HepG2 (cell line): ENCODE measurements around the gene FLT3LG. TPM values are rescaled to one million over a fixed set of nuclear protein-coding genes. Genes with fewer than 3 reads are reported as not detected.

Experiments used
- FOSL2 ChIP-seq: sonication (generic); formaldehyde crosslinking; IDR thresholded peaks from 2 replicates; pipeline ENCODE4 v1.4.0; 2020; ENCODE audit warnings: missing genetic modification reagents
- KMT2A ChIP-seq: sonication (generic); formaldehyde crosslinking; IDR thresholded peaks from 2 replicates; pipeline ENCODE4 v1.4.0; 2020; ENCODE audit warnings: missing genetic modification reagents
- MIXL1 ChIP-seq: IDR thresholded peaks from 2 replicates; pipeline ENCODE4 v1.6.1; 2016
- NCOR1 ChIP-seq: fragments of 200-600 bp; sonication (generic); IDR thresholded peaks from 2 replicates; pipeline ENCODE4 v1.7.0; 2017; ENCODE audit warnings: antibody characterized with exemption, low read length, borderline replicate concordance
- NFYC ChIP-seq: IDR thresholded peaks from 2 replicates; pipeline ENCODE4 v1.6.1; 2016; ENCODE audit warnings: missing genetic modification reagents, missing compliant biosample characterization
- PAXIP1 ChIP-seq: sonication (generic); formaldehyde crosslinking; conservative IDR thresholded peaks from 2 replicates; pipeline ENCODE4 v1.4.0; 2020; ENCODE audit warnings: mild to moderate bottlenecking, missing genetic modification reagents, moderate library complexity
- POLR2G ChIP-seq: fragments of 200-400 bp; formaldehyde crosslinking; IDR thresholded peaks from 2 replicates; pipeline ENCODE4 v1.6.1; 2018; ENCODE audit warnings: mild to moderate bottlenecking, low read depth, low read length, moderate library complexity
- ZNF362 ChIP-seq: sonication (generic); formaldehyde crosslinking; IDR thresholded peaks from 2 replicates; pipeline ENCODE4 v1.4.0; 2020; ENCODE audit warnings: missing genetic modification reagents, mild to moderate bottlenecking, borderline replicate concordance
- ZNF407 ChIP-seq: sonication (generic); formaldehyde crosslinking; IDR thresholded peaks from one replicate; pipeline ENCODE4 v1.5.1; 2020; ENCODE audit warnings: mild to moderate bottlenecking, missing genetic modification reagents; ENCODE audit errors: not compliant biosample characterization
- polyA plus RNA-seq, 8 experiments: library from polyadenylated mRNA; depleted of rRNA in 3 of 8; stranded (reverse) in 7 of 8; unstranded in 1 of 8; fragments of >200 nt; fragmentation: Illumina TruSeq in 4 of 8; extraction: Trizol in 4 of 8; gene quantifications; 2 replicates each; pipeline versions ENCODE4 v1.2.1 to v1.2.3, GENCODE V29; 2011 to 2016; ENCODE audit warnings: low read depth in 4 of 8, missing spikeins in 1 of 8, mixed read lengths in 1 of 8; ENCODE audit not compliant: insufficient read depth in 1 of 8
- total RNA-seq, 5 experiments: library from RNA; depleted of rRNA; stranded (reverse); fragments of >200 nt; fragmentation: Illumina TruSeq; extraction: Trizol; gene quantifications; 2 replicates each; pipeline ENCODE4 v1.2.3, GENCODE V29; 2016; ENCODE audit warnings: low read depth in 1 of 5
- TF ChIP-seq, protein P1 (sequence below): sonication (generic); formaldehyde crosslinking; IDR thresholded peaks from 2 replicates; pipeline ENCODE4 v1.4.0; 2020; ENCODE audit warnings: mild to moderate bottlenecking, missing genetic modification reagents
- TF ChIP-seq, protein P2 (sequence below): IDR thresholded peaks from 2 replicates; pipeline ENCODE4 v1.6.1; 2016

FLT3LG gene
- total and polyA plus RNA-seq, 2 of the 13 experiments (the other 11 are each of a cell fraction or from before 2014, with no cell fraction given): 1.5 to 2.6 TPM

GRCh38 chr19:49451430-49452181, 22.4 kb upstream of the FLT3LG start, which contains the start of gene PIH1D1 (continued):
- TF ChIP-seq, protein P1, sequence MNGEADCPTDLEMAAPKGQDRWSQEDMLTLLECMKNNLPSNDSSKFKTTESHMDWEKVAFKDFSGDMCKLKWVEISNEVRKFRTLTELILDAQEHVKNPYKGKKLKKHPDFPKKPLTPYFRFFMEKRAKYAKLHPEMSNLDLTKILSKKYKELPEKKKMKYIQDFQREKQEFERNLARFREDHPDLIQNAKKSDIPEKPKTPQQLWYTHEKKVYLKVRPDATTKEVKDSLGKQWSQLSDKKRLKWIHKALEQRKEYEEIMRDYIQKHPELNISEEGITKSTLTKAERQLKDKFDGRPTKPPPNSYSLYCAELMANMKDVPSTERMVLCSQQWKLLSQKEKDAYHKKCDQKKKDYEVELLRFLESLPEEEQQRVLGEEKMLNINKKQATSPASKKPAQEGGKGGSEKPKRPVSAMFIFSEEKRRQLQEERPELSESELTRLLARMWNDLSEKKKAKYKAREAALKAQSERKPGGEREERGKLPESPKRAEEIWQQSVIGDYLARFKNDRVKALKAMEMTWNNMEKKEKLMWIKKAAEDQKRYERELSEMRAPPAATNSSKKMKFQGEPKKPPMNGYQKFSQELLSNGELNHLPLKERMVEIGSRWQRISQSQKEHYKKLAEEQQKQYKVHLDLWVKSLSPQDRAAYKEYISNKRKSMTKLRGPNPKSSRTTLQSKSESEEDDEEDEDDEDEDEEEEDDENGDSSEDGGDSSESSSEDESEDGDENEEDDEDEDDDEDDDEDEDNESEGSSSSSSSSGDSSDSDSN (CRISPR knock-in tag): peak; percentile 53; the same call in 1 of the 2 replicates
- TF ChIP-seq ZNF362: no peak
- TF ChIP-seq MIXL1 (CRISPR knock-in tag): peak; percentile 74
- TF ChIP-seq NCOR1: no peak; the same call in 1 of the 2 replicates
- peak; percentile 72 for TF ChIP-seq KMT2A
- TF ChIP-seq, protein P2, sequence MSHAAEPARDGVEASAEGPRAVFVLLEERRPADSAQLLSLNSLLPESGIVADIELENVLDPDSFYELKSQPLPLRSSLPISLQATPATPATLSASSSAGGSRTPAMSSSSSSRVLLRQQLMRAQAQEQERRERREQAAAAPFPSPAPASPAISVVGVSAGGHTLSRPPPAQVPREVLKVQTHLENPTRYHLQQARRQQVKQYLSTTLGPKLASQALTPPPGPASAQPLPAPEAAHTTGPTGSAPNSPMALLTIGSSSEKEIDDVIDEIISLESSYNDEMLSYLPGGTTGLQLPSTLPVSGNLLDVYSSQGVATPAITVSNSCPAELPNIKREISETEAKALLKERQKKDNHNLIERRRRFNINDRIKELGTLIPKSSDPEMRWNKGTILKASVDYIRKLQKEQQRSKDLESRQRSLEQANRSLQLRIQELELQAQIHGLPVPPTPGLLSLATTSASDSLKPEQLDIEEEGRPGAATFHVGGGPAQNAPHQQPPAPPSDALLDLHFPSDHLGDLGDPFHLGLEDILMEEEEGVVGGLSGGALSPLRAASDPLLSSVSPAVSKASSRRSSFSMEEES (CRISPR knock-in tag): 0 out of 2 replicates have a peak, but pooled peaks have one; percentile 19
- no peak for TF ChIP-seq ZNF407 (CRISPR knock-in tag)
- TF ChIP-seq PAXIP1 (CRISPR knock-in tag): peak; percentile 29; the same call in 1 of the 2 replicates
- no peak for TF ChIP-seq FOSL2 (CRISPR knock-in tag)
- TF ChIP-seq NFYC (CRISPR knock-in tag): no peak; the same call in 1 of the 2 replicates
- TF ChIP-seq POLR2G: peak; percentile 93
